GM19372 (cell line): ENCODE measurements around the gene TARP.

Source experiments
- ATAC-seq: cut with Tn5 transposase; IDR thresholded peaks from one replicate; pipeline ENCODE4 v1.9.1; 2021; ENCODE audit warnings: mild to moderate bottlenecking, low read depth, moderate library complexity; ENCODE audit not compliant: unreplicated experiment

TARP gene

DNA sequence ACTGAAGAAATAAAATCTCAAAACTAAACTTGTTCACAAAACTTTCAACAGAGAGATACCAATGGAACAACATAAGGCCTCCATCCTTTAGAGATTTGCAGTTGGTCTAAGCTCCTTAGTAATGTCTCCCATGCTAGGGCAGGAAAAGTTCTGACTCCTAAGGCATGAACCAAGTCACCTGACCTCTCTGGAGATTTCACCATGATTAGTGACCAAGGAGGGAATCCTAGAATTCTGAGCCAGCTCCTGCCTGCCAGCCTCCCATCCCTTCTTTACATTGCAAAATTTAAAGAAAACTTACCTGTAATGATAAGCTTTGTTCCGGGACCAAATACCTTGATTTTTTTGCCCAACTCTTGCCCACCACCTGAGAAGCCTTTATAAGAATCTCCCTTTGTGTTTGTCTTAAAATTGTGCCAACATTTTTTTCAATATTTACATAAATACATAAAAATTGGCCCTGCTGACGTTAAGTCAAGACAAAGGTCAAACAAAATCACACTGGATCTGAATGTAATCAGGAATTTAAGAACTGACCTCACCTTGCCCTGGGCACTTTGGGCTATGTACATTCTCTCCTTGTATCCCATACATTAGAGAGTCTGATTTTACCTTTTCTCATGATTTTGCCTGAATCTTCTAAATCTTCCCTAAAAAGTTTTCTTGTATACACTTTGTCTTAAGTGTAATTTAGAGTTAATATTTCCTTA, at the start of gene TARP:
Gene TARP (minus strand): TSS at position 351 of the 710 bp plus-strand sequence.
- ATAC-seq = no peak

DNA sequence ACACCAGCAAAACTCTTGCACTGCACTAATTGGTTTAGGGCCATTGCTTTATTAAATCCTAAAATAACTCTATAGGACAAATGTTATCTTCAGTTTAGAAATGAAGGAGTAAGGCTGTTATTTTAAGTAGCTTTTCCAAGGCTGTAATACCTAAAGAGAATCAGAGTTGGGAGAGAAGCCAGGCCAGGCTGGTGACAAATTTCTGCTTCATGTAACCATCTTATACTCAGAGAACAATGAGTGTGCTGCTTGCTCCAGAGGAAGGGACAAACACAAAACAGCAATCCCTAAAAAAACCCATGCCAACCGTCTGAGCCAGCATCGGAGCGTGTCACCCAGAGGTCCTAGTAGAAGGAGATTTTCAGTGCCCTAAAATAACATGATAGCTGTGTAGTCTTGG, 49.7 kb upstream of the TARP start:
- ATAC-seq = no peak

DNA sequence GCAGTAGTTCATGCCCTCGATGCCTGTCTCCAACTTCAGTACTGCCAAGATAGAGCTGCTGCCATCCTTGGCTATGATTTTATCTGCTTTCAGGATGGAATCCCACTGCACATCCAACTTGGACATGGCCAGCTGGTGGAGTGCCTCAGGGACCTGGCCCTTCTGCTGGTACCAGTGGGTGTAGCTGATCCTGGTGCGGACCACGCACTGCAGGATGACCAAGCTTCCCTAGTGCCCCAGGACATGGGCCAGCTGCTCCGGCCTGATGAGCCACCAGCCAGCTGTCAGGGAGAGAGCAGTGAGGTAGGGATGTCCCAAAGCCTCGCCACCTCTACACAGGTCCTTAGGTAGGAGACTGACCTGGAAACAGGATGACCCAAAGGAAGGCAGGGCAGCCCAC, 49.0 kb upstream of the TARP start:
- ATAC-seq = no peak

DNA sequence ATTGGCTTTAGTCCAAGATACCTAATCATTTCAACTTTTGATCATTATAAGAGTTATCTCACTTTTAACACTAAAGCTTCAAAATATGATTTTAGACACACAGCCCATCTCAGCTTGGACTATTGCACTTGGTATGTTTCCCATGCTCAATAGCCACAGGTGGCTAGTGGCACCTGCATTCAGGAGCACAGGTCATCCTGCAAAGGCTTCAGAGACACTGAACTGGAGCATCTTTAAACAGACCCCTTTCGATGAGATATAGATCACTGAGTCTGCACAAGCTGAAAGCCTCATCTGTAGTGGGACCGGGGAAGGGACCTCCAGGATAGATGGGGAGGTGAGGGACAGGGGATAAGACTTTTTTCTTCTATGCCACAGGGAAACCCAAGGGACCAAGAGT, 48.5 kb upstream of the TARP start:
- no peak for ATAC-seq

DNA sequence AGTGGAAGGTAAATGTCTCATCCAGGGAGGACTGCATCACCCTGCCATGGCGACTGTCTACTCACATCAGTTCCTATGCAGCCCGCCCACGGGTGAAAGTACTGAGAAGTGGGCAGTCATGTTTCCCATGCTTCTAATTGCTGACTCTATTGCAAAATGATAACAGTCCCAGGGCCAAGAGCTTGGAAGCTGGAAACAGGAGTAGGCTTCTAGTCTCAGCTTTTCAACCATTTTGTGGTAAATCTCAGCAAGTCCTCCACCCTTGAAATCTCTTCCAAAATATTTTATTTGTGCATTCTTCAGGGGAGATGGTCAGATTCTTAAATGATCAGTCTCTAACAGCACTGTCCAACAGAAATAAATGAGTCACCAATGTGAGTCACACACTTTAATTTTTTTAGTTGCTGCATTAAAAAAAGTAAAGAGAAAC, 48.1 kb upstream of the TARP start:
- ATAC-seq = no peak

DNA sequence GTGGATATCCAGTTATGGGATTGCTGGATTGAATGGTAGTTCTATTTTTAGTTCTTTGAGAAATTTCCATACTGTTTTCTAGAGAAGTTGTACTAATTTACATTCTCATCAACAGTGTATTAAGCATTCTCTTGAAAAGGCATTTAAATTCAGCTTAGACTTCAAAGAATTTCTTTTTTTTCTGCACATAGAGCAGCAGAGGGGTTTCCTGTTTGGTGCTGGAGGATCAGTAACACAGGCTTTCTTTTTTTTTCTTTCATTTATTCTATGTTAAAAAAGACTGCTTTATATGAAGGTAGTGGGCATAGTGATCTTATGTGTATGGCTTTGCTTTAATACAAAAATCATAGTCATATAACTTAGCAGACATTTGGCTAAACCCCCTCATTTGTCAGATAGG, 47.6 kb upstream of the TARP start:
- ATAC-seq = no peak

DNA sequence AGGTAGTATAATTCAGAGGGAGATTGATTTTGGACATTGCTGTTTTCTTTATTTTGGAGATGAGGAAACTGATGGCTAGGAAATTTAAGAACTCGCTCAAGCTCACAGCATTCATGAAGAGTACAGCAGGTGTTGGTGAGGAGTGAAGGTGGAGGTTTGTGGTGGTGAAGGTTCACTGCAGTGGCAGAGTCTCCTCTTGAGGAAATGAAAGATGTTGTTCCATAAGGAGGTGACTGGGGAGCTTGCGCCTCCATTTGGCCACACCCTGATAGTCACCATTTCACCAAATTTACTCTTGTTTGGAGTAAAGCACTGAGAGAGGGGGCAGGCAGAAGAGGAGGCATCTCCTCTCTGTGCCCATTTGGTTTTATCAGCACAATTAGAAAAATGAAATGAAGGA, 46.4 kb upstream of the TARP start:
- no peak for ATAC-seq

DNA sequence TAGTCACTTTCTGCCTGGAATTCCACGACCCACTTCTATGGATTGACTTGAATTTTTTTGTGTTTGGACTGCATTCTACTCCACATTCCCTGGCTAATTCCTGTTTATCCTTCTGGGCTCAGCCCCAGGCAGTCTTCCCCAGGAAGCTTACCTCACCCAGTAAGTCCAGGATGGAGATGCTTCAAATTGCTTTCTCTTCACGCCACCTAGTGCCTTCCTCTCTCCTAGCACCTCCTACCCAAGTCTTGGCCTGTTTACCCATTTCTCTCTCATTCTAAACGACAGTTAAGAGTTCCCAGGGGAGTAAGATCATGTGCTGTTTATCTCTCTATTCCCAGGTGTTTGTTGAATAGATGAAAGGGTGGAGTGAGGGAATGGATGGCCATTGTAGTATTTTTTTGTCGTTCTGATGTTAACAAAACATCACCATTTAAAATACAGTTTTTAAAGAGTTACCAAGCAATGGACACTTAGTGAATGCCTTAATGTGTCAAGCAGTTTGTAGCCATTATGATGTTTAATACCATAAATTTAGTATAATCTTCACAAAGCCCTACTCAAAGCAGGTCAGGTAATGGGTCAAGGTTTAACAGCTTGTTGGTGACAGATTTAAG, 45.5 kb upstream of the TARP start:
- peak; percentile 79 for ATAC-seq

DNA sequence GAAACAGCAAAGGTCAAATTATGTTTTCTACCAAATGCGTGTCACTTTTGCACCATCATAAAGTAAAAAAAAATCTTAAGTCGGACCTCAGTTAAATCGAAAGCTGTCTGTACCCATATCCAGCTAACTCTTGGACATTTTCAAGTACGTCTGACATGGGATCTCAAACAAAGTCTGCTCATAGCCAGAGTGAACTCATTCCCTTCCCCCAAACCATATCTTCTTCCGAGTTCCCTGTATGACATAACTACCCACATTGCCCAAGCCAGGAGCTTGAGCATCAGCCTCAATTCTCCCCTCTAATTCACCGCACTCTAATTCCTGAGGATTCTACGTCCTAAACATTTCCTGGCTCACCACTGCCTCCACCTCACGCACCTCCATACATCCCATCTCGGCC, 44.8 kb upstream of the TARP start:
- no peak for ATAC-seq

DNA sequence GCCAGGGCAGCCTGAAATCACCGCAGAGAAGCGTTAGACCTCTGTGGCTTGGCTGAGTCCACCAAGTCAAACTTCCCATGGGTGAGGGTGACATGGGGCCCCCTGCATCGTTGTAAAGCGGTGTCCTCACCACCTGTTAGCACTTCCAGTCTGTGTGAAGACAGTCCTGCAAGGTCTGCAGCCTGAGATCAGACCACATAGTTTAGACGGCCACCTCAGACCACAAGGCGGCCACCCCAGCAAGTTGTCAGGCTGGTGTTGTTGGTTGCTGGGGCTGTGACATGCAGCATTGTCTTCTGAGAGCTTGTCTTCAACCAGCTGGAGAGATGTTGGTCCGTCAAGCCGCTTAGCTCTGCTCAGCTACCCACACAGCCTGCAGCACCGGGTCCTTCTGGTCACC, 44.1 kb upstream of the TARP start:
- ATAC-seq = no peak

DNA sequence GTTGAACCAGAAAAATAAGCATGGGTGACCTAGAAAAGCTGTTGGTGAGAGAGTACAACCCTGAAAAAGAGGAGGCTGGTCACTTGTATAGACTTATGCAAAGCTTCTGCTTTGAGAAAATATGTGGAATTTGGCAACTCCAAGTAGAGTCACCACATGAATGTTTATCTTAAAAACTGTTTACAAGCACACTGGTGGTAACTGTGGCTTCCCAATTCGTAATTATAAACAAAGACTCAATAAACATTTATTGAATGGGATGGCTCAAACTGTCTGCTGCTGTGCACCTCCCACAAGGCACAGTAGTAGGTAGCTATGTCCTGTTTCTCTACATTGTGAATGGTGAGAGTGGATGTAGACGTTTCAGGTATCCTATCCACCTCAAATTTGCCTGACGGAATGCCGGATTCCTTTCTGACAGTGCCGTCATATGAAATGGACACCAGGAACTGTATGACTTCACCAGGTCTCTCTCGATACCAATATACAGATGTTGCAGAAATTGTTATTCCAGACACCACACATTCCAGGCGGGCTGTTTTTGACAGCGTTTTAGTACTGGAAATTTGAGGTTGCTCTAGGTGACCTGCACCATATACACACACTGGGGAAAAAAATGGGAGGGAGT, 43.4 kb upstream of the TARP start:
- ATAC-seq = no peak

DNA sequence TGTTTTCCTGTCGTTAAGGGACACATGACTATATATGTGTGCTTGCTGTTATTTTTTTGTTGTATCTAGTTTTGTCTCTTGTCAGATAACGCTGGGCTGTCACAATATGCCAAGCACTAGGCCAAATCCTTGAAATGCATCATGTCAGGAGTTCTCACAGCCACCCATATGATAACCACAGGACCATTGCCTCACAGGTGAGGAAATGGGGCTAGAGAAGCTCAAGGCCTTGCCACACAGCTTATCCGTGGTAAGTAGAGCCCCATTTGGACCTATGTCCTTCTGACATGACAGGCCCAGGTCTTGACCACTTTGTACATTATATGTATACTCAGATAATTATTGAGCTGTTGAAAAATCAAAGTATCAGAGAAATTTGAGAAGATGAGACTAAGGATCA, 42.0 kb upstream of the TARP start:
- no peak for ATAC-seq

DNA sequence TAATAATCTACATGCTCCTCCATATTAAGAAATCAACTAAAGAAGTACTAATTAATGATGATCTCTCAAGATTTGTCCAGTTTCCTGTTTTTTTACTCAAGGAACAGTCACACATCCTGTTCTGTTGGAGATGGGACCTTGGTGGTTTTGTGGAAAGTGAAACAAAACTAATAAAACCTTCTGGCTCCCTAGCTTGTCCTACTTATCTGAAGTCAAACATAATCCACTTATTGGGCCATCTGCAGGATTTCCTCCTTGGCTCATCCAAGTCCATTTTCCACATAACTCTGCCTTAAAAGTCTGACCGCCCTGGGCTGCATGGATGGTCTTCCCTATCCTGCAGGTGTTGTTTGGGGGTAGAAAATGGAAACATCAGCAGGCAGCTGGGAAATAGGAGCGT, 39.4 kb upstream of the TARP start:
- ATAC-seq = no peak

DNA sequence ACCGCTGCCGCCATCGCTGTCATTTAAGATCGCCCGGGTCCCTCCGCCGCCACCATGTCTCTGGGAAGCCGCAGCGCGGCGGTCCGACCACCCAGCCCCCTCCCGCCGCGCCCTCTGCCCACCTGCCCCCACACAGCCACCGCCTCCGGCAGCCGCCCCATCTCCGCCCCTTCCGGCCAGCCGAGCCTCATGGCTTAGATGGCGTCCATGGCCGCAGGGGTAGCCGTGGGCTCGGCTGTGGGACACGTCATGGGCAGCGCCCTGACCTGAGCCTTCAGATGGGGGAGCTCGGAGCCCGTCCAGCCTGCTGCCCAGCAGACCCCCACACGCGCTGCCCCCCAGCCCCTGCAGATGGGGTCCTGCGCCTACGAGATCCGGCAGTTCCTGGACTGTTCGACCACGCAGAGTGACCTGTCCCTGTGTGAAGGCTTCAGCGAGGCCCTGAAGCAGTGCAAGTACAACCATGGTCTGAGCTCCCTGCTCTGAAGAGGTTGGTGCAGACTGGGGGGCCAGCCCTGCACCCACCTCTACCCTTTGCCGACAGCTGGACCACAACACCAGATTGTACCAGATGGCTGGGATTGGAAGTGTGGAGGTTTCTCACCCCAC, 38.0 kb upstream of the TARP start:
- peak; percentile 75 for ATAC-seq

DNA sequence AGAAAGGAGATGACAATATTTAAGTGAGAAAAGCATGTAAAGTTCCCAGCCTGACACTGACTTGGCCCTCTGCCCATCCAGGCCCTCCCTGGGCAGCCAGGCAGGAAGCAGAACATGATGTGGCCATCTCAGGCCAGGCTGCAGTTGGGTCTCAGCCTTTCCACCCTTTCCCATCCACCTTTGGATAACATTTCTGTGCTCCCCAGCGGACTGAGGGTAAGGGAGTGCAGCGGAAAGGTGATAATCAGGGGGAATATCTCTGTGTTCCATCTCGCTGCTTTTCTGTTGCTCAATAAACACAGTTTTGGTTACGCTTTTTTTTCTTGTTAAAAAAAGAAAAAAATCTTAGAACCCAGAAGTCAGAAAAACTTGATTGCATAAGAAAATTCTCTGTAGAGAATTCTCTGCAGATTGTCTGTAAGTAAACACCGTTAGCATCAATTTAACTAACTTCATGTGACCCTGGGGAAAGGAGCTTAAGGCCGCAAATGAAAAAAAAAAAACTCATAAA, 37.2 kb upstream of the TARP start:
- ATAC-seq = no peak

DNA sequence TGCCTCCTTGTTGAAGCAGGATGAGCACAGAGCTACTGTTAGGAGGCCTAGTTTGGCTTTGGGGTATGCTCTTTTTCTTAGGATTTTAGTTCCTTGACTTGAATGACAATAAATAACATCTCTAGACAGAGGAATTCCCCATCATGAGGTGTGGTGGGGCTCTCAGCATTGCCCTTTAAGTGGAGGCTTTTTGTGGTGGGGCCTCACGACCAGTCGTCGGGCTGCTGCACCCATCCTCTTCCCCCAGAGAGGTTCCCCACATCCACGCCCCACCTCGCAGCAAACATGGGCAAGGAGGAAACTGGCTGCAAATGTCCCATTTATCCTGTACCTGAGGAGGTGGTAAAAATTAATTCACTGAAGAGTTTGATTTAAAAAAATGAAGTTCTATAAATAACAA, 36.1 kb upstream of the TARP start:
- no peak for ATAC-seq

DNA sequence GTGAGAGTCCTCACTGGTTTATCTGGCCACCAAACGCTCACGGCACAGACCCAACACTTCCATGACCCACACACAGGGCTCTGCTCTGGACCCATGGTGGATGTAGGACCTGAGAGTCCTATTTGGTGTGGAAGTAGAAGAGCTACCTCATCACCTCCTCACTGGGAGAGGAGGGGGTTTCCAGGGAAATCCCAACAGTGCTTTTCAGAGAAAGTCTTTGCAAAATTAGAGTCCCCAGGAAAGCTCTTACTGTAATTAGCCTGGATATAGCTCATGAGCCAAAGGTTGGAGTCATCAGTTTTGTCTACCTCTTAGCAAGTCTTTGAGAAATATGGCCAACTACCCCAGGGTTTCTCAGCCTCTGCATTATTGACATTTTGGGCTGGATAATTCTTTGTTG, 34.7 kb upstream of the TARP start:
- ATAC-seq = no peak

DNA sequence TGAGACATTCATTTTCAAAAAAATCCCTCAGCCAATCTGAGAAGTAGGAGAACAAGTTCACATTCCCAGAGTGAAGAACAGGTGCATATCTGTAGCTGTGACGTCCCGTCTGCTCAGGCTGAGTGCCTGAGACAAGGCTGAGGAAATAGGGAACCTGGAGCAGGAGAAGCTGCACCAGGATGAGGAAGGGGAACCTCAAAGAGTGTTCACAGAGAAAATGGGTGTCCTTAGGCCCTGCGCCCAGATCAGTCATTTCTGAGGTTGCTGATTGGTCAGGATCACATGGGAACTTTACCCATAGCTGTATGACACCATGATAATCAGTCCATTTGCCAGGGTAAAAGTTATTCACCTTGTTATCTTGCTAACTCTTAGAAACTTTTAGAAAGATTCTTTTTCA, 34.2 kb upstream of the TARP start:
- no peak for ATAC-seq

DNA sequence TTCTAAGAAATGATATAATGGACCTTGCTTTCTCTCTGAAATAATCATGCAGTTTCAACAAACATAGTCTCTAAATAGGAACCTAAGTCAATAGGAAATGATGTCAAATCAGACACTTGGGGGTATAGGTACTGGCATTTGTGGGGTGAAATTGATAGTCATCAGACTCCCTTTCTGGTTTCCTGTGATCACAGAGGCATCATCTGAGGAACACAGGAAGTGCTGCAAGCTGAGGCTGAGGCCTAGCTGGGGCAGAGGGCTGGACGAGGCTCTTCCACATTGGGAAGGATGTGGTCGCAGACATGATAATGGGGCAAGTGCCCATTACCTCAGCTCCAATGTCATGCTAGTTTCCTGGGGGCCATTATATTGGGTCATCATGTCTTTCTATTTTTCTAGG, 33.5 kb upstream of the TARP start:
- ATAC-seq = no peak

DNA sequence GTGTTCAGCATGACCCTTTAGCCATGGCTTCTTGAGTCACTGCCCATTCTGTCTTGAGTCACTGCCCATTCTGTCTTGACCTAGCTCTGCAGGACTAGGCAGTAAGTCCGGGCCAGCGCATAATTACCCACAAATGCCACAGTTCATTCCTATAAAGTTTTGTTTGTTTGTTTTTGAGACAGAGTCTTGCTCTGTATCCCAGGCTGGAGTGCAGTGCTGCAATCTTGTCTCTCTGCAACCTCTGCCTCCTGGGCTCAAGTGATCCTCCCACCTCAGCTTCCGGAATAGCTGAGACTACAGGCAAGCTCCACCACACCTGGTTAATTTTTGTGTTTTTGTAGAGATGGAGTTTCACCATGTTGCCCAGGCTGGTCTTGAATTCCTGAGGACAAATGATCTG, 32.7 kb upstream of the TARP start:
- no peak for ATAC-seq

DNA sequence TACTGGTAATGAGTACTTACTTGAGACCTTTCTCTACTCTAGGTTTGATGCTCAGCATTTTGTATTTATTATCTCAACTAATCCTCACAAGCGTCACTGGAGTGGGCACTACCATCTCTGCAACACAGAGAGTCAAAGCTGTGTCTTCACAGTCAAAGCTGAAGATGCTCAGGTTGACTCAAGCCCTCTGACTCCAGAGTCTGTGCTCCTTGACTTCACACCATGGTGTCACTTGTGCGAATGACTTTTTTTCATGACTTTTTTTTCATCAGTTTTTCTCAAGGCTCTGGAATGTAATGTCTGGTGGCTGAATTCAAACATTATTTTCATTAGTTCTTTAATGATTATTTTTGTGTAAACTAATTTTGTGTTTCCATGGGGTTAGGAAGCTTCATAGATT, 30.4 kb upstream of the TARP start:
- no peak for ATAC-seq
